SU-DHL-6 (cell line): Measurements from ENCODE around the gene C8G.

Source experiments
- H2AFZ ChIP-seq: fragments of 200-600 bp; sonication (generic); 2 replicates; pipeline ENCODE4 v1.6.1; 2014; ENCODE audit warnings: low read depth, mild to moderate bottlenecking, moderate library complexity, mixed read lengths, antibody characterized with exemption, low read length; ENCODE audit not compliant: severe bottlenecking
- H3F3A ChIP-seq: fragments of 200-600 bp; shearing (Covaris generic); 2 replicates; pipeline ENCODE4 v1.6.0; 2016; ENCODE audit warnings: antibody characterized with exemption, mild to moderate bottlenecking; ENCODE audit not compliant: insufficient read depth
- H3K27ac ChIP-seq: fragments of 200-600 bp; sonication (generic); 2 replicates; pipeline ENCODE4 v1.5.1; 2016; ENCODE audit warnings: low read depth, mild to moderate bottlenecking, low read length, moderate library complexity, mixed read lengths
- H3K27me3 ChIP-seq: fragments of 200-600 bp; sonication (generic), shearing (Covaris generic); 2 replicates; pipeline ENCODE4 v1.6.0; 2014; ENCODE audit warnings: mild to moderate bottlenecking, low read length
- H3K36me3 ChIP-seq: fragments of 200-600 bp; sonication (generic); 2 replicates; pipeline ENCODE4 v1.6.1; 2014; ENCODE audit warnings: mild to moderate bottlenecking, low read length, mixed read lengths
- H3K4me2 ChIP-seq: fragments of 300-600, 200-600 bp; shearing (Covaris generic), sonication (generic); 2 replicates; pipeline ENCODE4 v1.6.0; 2014; ENCODE audit warnings: low read length, low read depth, mild to moderate bottlenecking; ENCODE audit not compliant: poor library complexity, severe bottlenecking
- H3K4me3 ChIP-seq: fragments of 200-600 bp; sonication (generic); 2 replicates; pipeline ENCODE4 v1.5.1; 2014; ENCODE audit warnings: antibody characterized with exemption, low read length, mild to moderate bottlenecking, mixed read lengths; ENCODE audit not compliant: insufficient read depth, poor library complexity, severe bottlenecking
- H3K79me2 ChIP-seq: fragments of 200-600 bp; sonication (generic); 2 replicates; pipeline ENCODE4 v1.6.1; 2014; ENCODE audit warnings: mild to moderate bottlenecking, low read length, moderate library complexity; ENCODE audit not compliant: insufficient read depth
- H3K9ac ChIP-seq: fragments of 200-600 bp; sonication (generic); 2 replicates; pipeline ENCODE4 v1.7.0; 2014; ENCODE audit warnings: mild to moderate bottlenecking, low read length
- H3K9me2 ChIP-seq: fragments of 200-600 bp; sonication (generic); replicated peaks from 2 replicates; pipeline ENCODE4 v1.6.1; 2014; ENCODE audit warnings: low read length; ENCODE audit not compliant: insufficient read depth
- H3K9me3 ChIP-seq: fragments of 200-600 bp; sonication (generic); 2 replicates; pipeline ENCODE4 v1.6.1; 2014; ENCODE audit warnings: low read length, mixed read lengths; ENCODE audit not compliant: insufficient read depth
- H4K20me1 ChIP-seq: fragments of 200-600 bp; sonication (generic); 2 replicates; pipeline ENCODE4 v1.6.1; 2014; ENCODE audit warnings: low read depth, mild to moderate bottlenecking, antibody characterized with exemption, low read length, moderate library complexity, mixed read lengths
- CTCF ChIP-seq: fragments of 200-600 bp; sonication (generic); IDR thresholded peaks from one replicate; pipeline ENCODE4 v1.5.1; 2017; ENCODE audit warnings: antibody characterized with exemption, mild to moderate bottlenecking, low read length, moderate library complexity; ENCODE audit not compliant: insufficient read depth, poor library complexity, severe bottlenecking
- EZH2phosphoT487 ChIP-seq: fragments of 200-600 bp; sonication (generic), shearing (Covaris generic); conservative IDR thresholded peaks from 2 replicates; pipeline ENCODE4 v1.6.1; 2018; ENCODE audit warnings: mild to moderate bottlenecking, antibody characterized with exemption, low read length, moderate library complexity, mixed read lengths

C8G gene

GRCh38 chr9:136995362-136995761, 50.3 kb downstream of the C8G start:
- Histone ChIP-seq H3K4me3 (no peak overlapping the region), H3K9me2 (no peaks in the 10 kb centered on the region), H3K27me3 (no peaks in the 10 kb centered on the region), H3K79me2 (no peaks in the 10 kb centered on the region), H3K9me3 (no peaks in the 10 kb centered on the region), H4K20me1 (no peaks in the 10 kb centered on the region), H3K27ac (no peak overlapping the region), H3F3A (no peaks in the 10 kb centered on the region), H3K4me2 (no peak overlapping the region), H3K36me3 (no peaks in the 10 kb centered on the region), H2AFZ (no peak overlapping the region), H3K9ac (no peak overlapping the region)
- no peak for TF ChIP-seq CTCF
- no peak for TF ChIP-seq EZH2phosphoT487

GRCh38 chr9:136995772-136996311, 50.8 kb downstream of the C8G start:
- H3K4me3 ChIP-seq = no peak overlapping the region
- no peak overlapping the region for H3K9ac ChIP-seq
- no peak overlapping the region for H2AFZ ChIP-seq
- no peak overlapping the region for H3K4me2 ChIP-seq
- TF ChIP-seq CTCF (no peak), EZH2phosphoT487 (no peak)
- H3K27ac ChIP-seq = no peak overlapping the region
- no peaks in the 10 kb centered on the region for H4K20me1 ChIP-seq
- no peaks in the 10 kb centered on the region for H3F3A ChIP-seq
- no peaks in the 10 kb centered on the region for H3K79me2 ChIP-seq
- no peaks in the 10 kb centered on the region for H3K36me3 ChIP-seq
- no peaks in the 10 kb centered on the region for H3K9me2 ChIP-seq
- no peaks in the 10 kb centered on the region for H3K9me3 ChIP-seq
- no peaks in the 10 kb centered on the region for H3K27me3 ChIP-seq
